ENCODE data around the gene SPTBN1.

Gene SPTBN1

GRCh38 chr2:54642677-54643430, 186.7 kb downstream of the SPTBN1 start:
- H3K4me3 ChIP-seq (ENCODE audit: low read length) = no peak overlapping the region
- peaks cover 24% of the 10 kb centered on the region for H3K4me1 ChIP-seq (ENCODE audit: control insufficient read depth, insufficient read depth, low read length)
- H3K27me3 ChIP-seq (ENCODE audit: control insufficient read depth, insufficient read depth, low read length) = no peaks in the 10 kb centered on the region
- no peak overlapping the region for H3K9ac ChIP-seq (ENCODE audit: low read depth, low read length)
- no peaks in the 10 kb centered on the region for H3K9me3 ChIP-seq (replicated peaks; ENCODE audit: low read length)
- H3K36me3 ChIP-seq (ENCODE audit: insufficient read depth, low read length) = peaks cover 92% of the 10 kb centered on the region
- H3K4me2 ChIP-seq (ENCODE audit: low read length) = no peak overlapping the region

GRCh38 chr2:54644236-54644635, 188.1 kb downstream of the SPTBN1 start:
- Histone ChIP-seq H3K4me1 (ENCODE audit: control insufficient read depth, insufficient read depth, low read length) (peaks cover 11% of the 10 kb centered on the region), H3K4me3 (ENCODE audit: low read length) (no peak overlapping the region), H3K9me3 (replicated peaks; ENCODE audit: low read length) (no peaks in the 10 kb centered on the region), H3K27me3 (ENCODE audit: control insufficient read depth, insufficient read depth, low read length) (no peaks in the 10 kb centered on the region), H3K4me2 (ENCODE audit: low read length) (no peak overlapping the region), H3K36me3 (ENCODE audit: insufficient read depth, low read length) (peaks cover 92% of the 10 kb centered on the region), H3K9ac (ENCODE audit: low read depth, low read length) (no peak overlapping the region)

DNA sequence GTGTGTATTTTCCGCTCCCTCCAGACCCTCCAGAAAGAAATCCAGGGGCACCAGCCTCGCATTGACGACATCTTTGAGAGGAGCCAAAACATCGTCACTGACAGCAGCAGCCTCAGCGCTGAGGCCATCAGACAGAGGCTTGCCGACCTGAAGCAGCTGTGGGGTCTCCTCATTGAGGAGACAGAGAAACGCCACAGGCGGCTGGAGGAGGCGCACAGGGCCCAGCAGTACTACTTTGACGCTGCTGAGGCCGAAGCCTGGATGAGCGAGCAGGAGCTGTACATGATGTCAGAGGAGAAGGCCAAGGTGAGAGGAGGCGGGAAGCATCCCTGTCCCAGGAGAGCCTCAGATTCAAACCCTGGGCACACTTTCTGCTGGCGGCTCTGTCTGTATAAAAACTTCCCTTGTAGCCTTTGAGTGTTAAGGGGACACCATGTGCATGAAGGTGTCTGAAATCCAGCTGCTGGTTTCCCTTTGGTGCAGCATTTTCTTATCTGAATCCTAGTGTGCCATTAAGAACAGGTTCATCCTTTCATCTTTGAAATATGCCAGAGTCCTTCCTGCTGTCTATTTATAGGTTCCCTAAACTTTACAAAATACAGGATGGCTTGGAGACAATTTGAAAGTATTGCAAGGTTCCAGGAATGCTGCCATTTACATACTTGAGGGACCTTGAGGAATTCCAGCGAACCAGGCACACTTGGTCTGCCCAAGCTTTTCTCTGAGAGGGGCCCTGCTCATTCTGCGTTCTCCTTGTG, 190.2 kb downstream of the SPTBN1 start:
- Histone ChIP-seq H3K4me2 (ENCODE audit: low read length) (no peak overlapping the region), H3K9me3 (replicated peaks; ENCODE audit: low read length) (no peaks in the 10 kb centered on the region), H3K9ac (ENCODE audit: low read depth, low read length) (no peak overlapping the region), H3K4me1 (ENCODE audit: control insufficient read depth, insufficient read depth, low read length) (peaks cover 3% of the 10 kb centered on the region), H3K27me3 (ENCODE audit: control insufficient read depth, insufficient read depth, low read length) (no peaks in the 10 kb centered on the region), H3K4me3 (ENCODE audit: low read length) (no peak overlapping the region), H3K36me3 (ENCODE audit: insufficient read depth, low read length) (peaks cover 94% of the 10 kb centered on the region)

DNA sequence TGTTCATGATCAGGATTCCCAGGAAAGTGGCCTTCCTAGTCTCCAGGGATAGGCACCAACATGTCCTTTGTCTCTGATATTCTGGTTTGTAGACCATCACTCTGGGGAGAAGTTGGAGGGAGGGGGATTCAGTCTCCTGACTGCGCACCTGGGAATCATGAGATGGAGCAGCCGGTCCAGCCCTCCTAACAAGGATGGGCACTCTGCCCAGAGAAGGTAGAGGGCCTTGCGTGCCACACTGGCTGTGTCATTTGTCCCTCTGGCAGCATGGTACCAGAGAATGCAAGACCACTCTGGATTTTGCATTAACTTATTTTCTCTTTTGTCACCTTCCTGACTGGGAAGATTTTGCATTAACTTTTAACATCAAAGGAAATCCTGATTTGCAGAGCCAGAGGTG, 192.1 kb downstream of the SPTBN1 start:
- Histone ChIP-seq H3K4me2 (ENCODE audit: low read length) (no peak overlapping the region), H3K9ac (ENCODE audit: low read depth, low read length) (no peak overlapping the region), H3K36me3 (ENCODE audit: insufficient read depth, low read length) (peaks cover 97% of the 10 kb centered on the region), H3K4me3 (ENCODE audit: low read length) (no peak overlapping the region), H3K4me1 (ENCODE audit: control insufficient read depth, insufficient read depth, low read length) (peaks cover 6% of the 10 kb centered on the region), H3K9me3 (replicated peaks; ENCODE audit: low read length) (no peaks in the 10 kb centered on the region), H3K27me3 (ENCODE audit: control insufficient read depth, insufficient read depth, low read length) (no peaks in the 10 kb centered on the region)

- Histone ChIP-seq H3K27me3 (ENCODE audit: control insufficient read depth, insufficient read depth, low read length) (no peaks in the 10 kb centered on the region), H3K9ac (ENCODE audit: low read depth, low read length) (no peak overlapping the region), H3K4me2 (ENCODE audit: low read length) (no peak overlapping the region), H3K36me3 (ENCODE audit: insufficient read depth, low read length) (peaks cover 100% of the 10 kb centered on the region), H3K9me3 (replicated peaks; ENCODE audit: low read length) (no peaks in the 10 kb centered on the region), H3K4me1 (ENCODE audit: control insufficient read depth, insufficient read depth, low read length) (peaks cover 6% of the 10 kb centered on the region), H3K4me3 (ENCODE audit: low read length) (no peak overlapping the region)
Observed at GRCh38 chr2:54649191-54649590, 193.1 kb downstream of the SPTBN1 start.

DNA sequence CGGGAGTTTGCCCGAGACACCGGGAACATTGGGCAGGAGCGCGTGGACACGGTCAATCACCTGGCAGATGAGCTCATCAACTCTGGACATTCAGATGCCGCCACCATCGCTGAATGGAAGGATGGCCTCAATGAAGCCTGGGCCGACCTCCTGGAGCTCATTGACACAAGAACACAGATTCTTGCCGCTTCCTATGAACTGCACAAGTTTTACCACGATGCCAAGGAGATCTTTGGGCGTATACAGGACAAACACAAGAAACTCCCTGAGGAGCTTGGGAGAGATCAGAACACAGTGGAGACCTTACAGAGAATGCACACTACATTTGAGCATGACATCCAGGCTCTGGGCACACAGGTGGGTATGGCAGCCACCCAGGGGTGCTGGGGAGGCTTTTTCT, 193.5 kb downstream of the SPTBN1 start:
- H3K36me3 ChIP-seq (ENCODE audit: insufficient read depth, low read length) = peaks cover 100% of the 10 kb centered on the region
- H3K9ac ChIP-seq (ENCODE audit: low read depth, low read length) = no peak overlapping the region
- H3K4me2 ChIP-seq (ENCODE audit: low read length) = no peak overlapping the region
- no peaks in the 10 kb centered on the region for H3K9me3 ChIP-seq (replicated peaks; ENCODE audit: low read length)
- peaks cover 6% of the 10 kb centered on the region for H3K4me1 ChIP-seq (ENCODE audit: control insufficient read depth, insufficient read depth, low read length)
- no peak overlapping the region for H3K4me3 ChIP-seq (ENCODE audit: low read length)
- no peaks in the 10 kb centered on the region for H3K27me3 ChIP-seq (ENCODE audit: control insufficient read depth, insufficient read depth, low read length)

- H3K4me1 ChIP-seq (ENCODE audit: control insufficient read depth, insufficient read depth, low read length) = peaks cover 6% of the 10 kb centered on the region
- no peaks in the 10 kb centered on the region for H3K27me3 ChIP-seq (ENCODE audit: control insufficient read depth, insufficient read depth, low read length)
- H3K9me3 ChIP-seq (replicated peaks; ENCODE audit: low read length) = no peaks in the 10 kb centered on the region
- H3K4me3 ChIP-seq (ENCODE audit: low read length) = no peak overlapping the region
- peaks cover 100% of the 10 kb centered on the region for H3K36me3 ChIP-seq (ENCODE audit: insufficient read depth, low read length)
- H3K9ac ChIP-seq (ENCODE audit: low read depth, low read length) = no peak overlapping the region
- no peak overlapping the region for H3K4me2 ChIP-seq (ENCODE audit: low read length)
Observed at GRCh38 chr2:54650612-54651011, 194.5 kb downstream of the SPTBN1 start.

DNA sequence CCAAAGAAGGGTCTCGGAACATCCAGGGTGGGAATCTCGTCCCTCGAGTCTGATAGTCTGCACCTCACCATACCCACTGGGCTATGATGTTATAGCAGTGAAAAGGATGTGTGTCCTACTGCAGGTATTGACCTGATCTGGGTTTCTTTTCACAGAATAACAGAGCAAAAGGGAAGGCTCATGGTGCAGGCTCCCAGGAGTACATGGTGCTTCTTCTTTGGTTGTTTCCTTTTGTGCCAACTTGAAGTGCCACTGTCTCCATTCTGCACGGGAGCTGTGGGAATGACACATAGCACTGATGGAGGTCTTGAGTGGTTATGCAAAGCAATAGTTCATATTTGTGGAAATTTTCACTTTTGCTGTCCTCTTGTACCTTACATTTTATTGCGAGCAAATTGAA, 195.2 kb downstream of the SPTBN1 start:
- peaks cover 6% of the 10 kb centered on the region for H3K4me1 ChIP-seq (ENCODE audit: control insufficient read depth, insufficient read depth, low read length)
- no peak overlapping the region for H3K4me2 ChIP-seq (ENCODE audit: low read length)
- H3K4me3 ChIP-seq (ENCODE audit: low read length) = no peak overlapping the region
- no peaks in the 10 kb centered on the region for H3K27me3 ChIP-seq (ENCODE audit: control insufficient read depth, insufficient read depth, low read length)
- peaks cover 100% of the 10 kb centered on the region for H3K36me3 ChIP-seq (ENCODE audit: insufficient read depth, low read length)
- no peak overlapping the region for H3K9ac ChIP-seq (ENCODE audit: low read depth, low read length)
- H3K9me3 ChIP-seq (replicated peaks; ENCODE audit: low read length) = no peaks in the 10 kb centered on the region

DNA sequence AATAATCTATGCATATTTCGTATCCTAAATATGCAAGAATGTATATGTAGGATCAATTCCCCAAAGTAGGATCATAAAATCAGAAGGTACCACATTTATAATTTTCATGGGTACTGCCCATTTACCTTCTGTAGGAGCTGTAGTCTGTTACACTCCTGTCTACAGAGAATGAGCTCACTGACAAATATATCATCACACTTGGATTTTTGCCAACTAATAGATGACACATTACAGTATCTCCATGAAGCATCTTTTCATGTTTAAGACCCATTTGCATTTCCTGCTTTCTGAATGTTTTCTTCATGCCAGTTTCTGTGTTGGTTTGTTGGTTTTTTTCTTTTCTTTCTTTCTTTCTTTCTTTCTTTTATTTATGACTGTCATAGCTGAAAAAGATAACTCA, 196.4 kb downstream of the SPTBN1 start:
- peaks cover 100% of the 10 kb centered on the region for H3K36me3 ChIP-seq (ENCODE audit: insufficient read depth, low read length)
- peaks cover 6% of the 10 kb centered on the region for H3K4me1 ChIP-seq (ENCODE audit: control insufficient read depth, insufficient read depth, low read length)
- no peaks in the 10 kb centered on the region for H3K27me3 ChIP-seq (ENCODE audit: control insufficient read depth, insufficient read depth, low read length)

GRCh38 chr2:54653572-54654204, 197.6 kb downstream of the SPTBN1 start:
- Histone ChIP-seq H3K36me3 (ENCODE audit: insufficient read depth, low read length) (peaks cover 96% of the 10 kb centered on the region), H3K4me3 (ENCODE audit: low read length) (no peak overlapping the region), H3K4me1 (ENCODE audit: control insufficient read depth, insufficient read depth, low read length) (peaks cover 17% of the 10 kb centered on the region), H3K9me3 (replicated peaks; ENCODE audit: low read length) (no peaks in the 10 kb centered on the region), H3K4me2 (ENCODE audit: low read length) (no peak overlapping the region), H3K9ac (ENCODE audit: low read depth, low read length) (no peak overlapping the region), H3K27me3 (ENCODE audit: control insufficient read depth, insufficient read depth, low read length) (no peaks in the 10 kb centered on the region)

More for the DNA sequence above, 196.4 kb downstream of the SPTBN1 start:
- Histone ChIP-seq H3K9me3 (replicated peaks; ENCODE audit: low read length) (no peaks in the 10 kb centered on the region), H3K9ac (ENCODE audit: low read depth, low read length) (no peak overlapping the region), H3K4me2 (ENCODE audit: low read length) (no peak overlapping the region), H3K4me3 (ENCODE audit: low read length) (no peak overlapping the region)

DNA sequence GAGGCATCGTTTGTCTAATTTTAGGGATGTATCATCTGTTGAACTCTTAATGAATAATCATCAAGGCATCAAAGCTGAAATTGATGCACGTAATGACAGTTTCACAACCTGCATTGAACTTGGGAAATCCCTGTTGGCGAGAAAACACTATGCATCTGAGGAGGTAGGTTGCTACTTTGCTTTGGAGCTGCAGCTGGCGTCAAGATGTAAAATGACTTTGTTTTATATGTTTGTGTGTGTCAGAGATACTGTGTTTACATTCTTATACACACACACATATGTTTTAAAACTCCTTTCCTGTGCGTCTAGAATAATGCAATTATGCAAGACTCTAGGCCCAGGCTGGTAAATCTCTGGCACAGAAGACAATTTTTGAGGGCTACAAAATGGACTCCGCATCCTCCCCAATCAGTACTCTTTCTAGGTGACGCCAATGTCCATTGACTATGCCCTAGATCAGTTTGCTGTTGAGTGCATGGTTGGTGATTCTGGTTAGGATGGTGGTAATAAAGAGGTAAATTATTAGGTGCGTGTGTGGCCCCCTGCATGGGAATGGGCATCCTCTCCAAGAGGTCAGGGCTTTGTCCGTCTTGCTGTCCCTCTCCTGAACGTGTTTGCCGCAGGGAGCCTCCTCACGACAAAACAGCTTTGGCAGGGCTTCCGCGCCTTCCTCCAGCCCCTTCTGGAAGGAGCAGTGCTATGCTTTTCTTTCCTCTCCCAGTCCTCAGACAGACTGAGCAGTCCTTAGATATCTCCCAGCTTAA, 199.1 kb downstream of the SPTBN1 start:
- Histone ChIP-seq H3K9ac (ENCODE audit: low read depth, low read length) (no peak overlapping the region), H3K27me3 (ENCODE audit: control insufficient read depth, insufficient read depth, low read length) (no peaks in the 10 kb centered on the region), H3K9me3 (replicated peaks; ENCODE audit: low read length) (no peaks in the 10 kb centered on the region), H3K4me1 (ENCODE audit: control insufficient read depth, insufficient read depth, low read length) (peaks cover 22% of the 10 kb centered on the region), H3K4me3 (ENCODE audit: low read length) (no peak overlapping the region), H3K36me3 (ENCODE audit: insufficient read depth, low read length) (peaks cover 96% of the 10 kb centered on the region), H3K4me2 (ENCODE audit: low read length) (no peak overlapping the region)
